K562 (cell line): Measurements from ENCODE around the gene ZC3H10.

Experiments
- ATF1 ChIP-seq, 2 experiments: fragments of 450-650 bp in 1 of 2; IDR thresholded peaks; 2 replicates each; pipeline ENCODE4 v1.6.1; 2016; ENCODE audit warnings: missing compliant biosample characterization in 1 of 2, missing genetic modification characterization in 1 of 2
- CREB3 ChIP-seq: fragments of 450-650 bp; conservative IDR thresholded peaks from 2 replicates; pipeline ENCODE4 v1.6.1; 2016; ENCODE audit warnings: missing genetic modification characterization, low read depth, mild to moderate bottlenecking, missing compliant biosample characterization, moderate library complexity
- FOXA1 ChIP-seq: fragments of 450-650 bp; IDR thresholded peaks from 2 replicates; pipeline ENCODE4 v1.6.1; 2016; ENCODE audit warnings: mild to moderate bottlenecking, borderline replicate concordance
- LEF1 ChIP-seq: fragments of 450-650 bp; IDR thresholded peaks from 2 replicates; pipeline ENCODE4 v1.6.1; 2016; ENCODE audit warnings: mild to moderate bottlenecking
- MEIS2 ChIP-seq: fragments of 450-650 bp; IDR thresholded peaks from 2 replicates; pipeline ENCODE4 v1.6.1; 2014; ENCODE audit warnings: mild to moderate bottlenecking; ENCODE audit not compliant: partially characterized antibody
- SRF ChIP-seq, 2 experiments: fragments of 250-450, 450-650 bp in 1 of 2; sonication (Bioruptor Pico) in 1 of 2; sonication (generic) in 1 of 2; formaldehyde crosslinking; IDR thresholded peaks; 2 replicates each; pipeline versions ENCODE4 v1.5.0 to v1.5.1; 2020 to 2022; ENCODE audit warnings: mild to moderate bottlenecking in 1 of 2, missing genetic modification reagents in 1 of 2
- USF2 ChIP-seq: sonication (generic); formaldehyde crosslinking; IDR thresholded peaks from 2 replicates; pipeline ENCODE4 v1.5.0; 2020; ENCODE audit warnings: missing genetic modification reagents
- ZNF274 ChIP-seq: IDR thresholded peaks from 2 replicates; pipeline ENCODE4 v1.6.1; 2011; ENCODE audit warnings: low read depth, mild to moderate bottlenecking, low read length, moderate library complexity, borderline replicate concordance
- ZNF584 ChIP-seq: fragments of 200-800 bp; sonication (Bioruptor generic); IDR thresholded peaks from 2 replicates; pipeline ENCODE4 v1.6.1; 2016; ENCODE audit warnings: low read depth, mild to moderate bottlenecking, missing genetic modification characterization, missing compliant biosample characterization
- ZZZ3 ChIP-seq: fragments of 450-650 bp; IDR thresholded peaks from 2 replicates; pipeline ENCODE4 v1.6.1; 2016; ENCODE audit warnings: antibody characterized with exemption, mild to moderate bottlenecking, moderate library complexity

GRCh38 chr12:56082967-56083366 lies 35.1 kb upstream of the ZC3H10 start:
- TF ChIP-seq LEF1 (no peak), FOXA1 (no peak), USF2 (CRISPR knock-in tag) (no peak), ZZZ3 (no peak), ZNF584 (CRISPR knock-in tag) (no peak), SRF (CRISPR knock-in tag; IDR thresholded peaks at IDR 0.05) (no peak), ATF1 (CRISPR knock-in tag; IDR thresholded peaks at IDR 0.05) (no peak), ATF1 (tag; IDR thresholded peaks at IDR 0.05) (no peak), CREB3 (no peak), MEIS2 (no peak), ZNF274 (no peak)
